RCC 7860 (cell line): Measurements from ENCODE around the gene OR52K2.
"Not testable (repeated sequence)": the region's sequence is repeated elsewhere in the genome, so short reads cannot be mapped to it uniquely, and the experiment has no call there.

Experiments
- DNase-seq: peaks from one replicate; pipeline ENCODE4 v3.0.0-alpha.2; 2015; ENCODE audit warnings: low spot score
- FAIRE-seq: peaks from 2 replicates; lab custom pipeline; 2012; peaks lifted over from hg19 to GRCh38; lab: Jason Lieb, UNC

Gene OR52K2

GRCh38 chr11:4448995-4449394 is at the start of gene OR52K2:
TSS of gene OR52K2 (plus strand) at chr11:4449295. CDS start at chr11:4449340, 45 bp downstream.
- no peak for DNase-seq
- no peak for FAIRE-seq

GRCh38 chr11:4406206-4406605 is 42.9 kb upstream of the OR52K2 start:
- not testable (repeated sequence) for DNase-seq, FAIRE-seq

GRCh38 chr11:4416306-4416705 is 32.8 kb upstream of the OR52K2 start:
- DNase-seq (no peak), FAIRE-seq (no peak)

DNA sequence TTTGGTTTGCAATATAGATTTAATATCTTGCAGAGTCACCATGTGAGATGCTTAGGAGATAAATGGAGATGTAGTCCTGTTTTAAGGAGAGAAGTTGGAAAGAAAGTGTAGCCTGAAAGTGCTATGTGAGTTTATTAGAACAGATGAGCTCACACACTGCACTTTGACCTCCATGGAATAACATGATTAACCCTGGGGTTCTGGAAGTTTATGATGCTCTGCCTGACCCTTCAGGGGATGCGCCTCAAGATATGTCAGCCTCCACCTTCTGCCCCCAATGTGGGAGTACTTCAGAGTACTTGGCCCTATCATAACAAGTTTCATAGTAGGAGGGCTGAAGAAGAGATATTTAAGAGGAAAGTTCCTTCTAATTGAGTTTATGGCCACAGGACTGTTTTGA is 32.3 kb upstream of the OR52K2 start:
- FAIRE-seq (no peak), DNase-seq (no peak)

- FAIRE-seq = no peak
Measured at GRCh38 chr11:4418403-4418802, 30.7 kb upstream of the OR52K2 start.

DNA sequence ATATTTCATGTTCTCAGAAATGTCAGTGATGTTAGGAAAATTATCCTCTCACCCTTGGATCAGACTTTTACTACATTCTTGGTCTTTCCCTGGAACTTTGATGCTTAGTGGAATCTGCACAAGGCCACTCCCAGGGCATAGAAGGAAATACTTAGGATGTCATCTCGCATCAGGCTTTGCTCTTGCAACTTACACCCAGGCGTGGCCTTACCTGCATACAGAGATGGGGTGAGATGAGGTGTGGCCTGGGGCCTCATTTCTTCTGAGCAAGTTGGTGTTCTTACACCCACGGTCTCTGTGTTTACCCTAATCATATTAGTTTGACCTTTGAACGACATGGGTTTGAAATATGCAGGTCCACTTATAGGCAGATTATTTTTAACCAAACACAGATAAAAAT is 19.0 kb upstream of the OR52K2 start:
- DNase-seq = no peak
- FAIRE-seq = no peak

More at GRCh38 chr11:4418403-4418802, 30.7 kb upstream of the OR52K2 start:
- no peak for DNase-seq

DNA sequence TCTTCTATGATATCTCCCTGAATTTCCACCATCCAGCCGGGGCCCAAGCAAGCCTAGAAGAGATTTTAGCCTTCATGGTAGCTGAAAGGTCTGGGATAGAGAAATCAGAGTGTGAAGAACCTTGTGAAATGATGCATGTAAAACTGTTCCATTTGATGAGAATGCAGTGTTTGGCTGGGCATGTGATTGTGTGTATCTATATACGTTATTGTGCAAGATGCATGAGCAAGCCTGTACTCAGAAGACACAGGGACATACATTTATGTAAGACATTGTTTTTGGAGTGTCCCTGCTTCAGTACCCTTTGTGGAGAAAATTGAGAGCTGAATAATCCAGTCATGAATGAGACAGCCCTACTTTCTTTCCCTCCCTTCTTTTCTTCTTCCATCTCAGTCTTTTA is 15.2 kb upstream of the OR52K2 start:
- no peak for FAIRE-seq

GRCh38 chr11:4436411-4436810 is 12.7 kb upstream of the OR52K2 start:
- DNase-seq (no peak), FAIRE-seq (no peak)

More for the DNA sequence above, 15.2 kb upstream of the OR52K2 start:
- no peak for DNase-seq

- FAIRE-seq = no peak
- DNase-seq = no peak
Measured at GRCh38 chr11:4441515-4441914, 7.6 kb upstream of the OR52K2 start.

GRCh38 chr11:4443232-4443891 is 5.7 kb upstream of the OR52K2 start:
- DNase-seq = no peak
- FAIRE-seq = no peak

DNA sequence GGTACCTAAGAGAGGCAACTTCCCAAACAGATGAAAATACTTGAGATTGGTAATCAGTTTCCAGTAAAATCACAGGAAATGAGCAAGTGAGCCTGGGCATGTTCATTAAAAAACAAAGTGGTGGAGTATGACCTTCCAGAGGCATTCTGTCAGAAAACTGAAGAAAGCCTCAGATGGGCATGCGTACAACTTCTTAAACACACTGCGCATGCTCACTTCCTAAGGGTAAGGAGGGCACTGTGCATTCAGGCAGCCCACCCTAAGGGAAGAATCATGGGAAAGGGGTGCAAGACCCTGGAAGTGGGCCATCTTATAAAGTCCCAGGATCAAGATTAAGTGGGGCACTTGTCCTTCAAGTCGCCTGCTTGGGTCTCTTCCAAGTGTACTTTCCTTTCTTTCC is 4.0 kb downstream of the OR52K2 start:
- DNase-seq (no peak), FAIRE-seq (no peak)

- no peak for FAIRE-seq
- no peak for DNase-seq
Measured at GRCh38 chr11:4454021-4454420, 4.9 kb downstream of the OR52K2 start.

- FAIRE-seq (no peak), DNase-seq (no peak)
Measured at GRCh38 chr11:4455419-4455818, 6.3 kb downstream of the OR52K2 start.

DNA sequence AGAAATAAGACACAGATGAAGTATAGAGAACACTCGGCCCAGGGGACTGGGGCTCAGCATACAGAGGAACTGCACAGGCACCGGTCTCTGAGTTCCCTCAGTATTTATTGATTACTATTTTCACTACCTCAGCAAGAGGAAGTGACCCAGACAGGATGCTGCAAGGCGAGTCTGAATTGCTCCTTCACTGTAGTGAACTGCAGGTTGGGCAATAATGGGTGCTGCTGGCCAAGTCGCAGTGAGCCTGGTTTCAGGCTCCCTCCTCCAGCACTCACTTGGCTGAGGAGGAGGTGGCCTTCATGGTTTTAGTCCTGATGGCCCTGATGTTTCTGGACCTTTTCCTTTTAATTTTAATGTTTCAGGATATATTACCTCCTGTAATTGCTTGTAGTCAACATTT is 10.4 kb downstream of the OR52K2 start:
- DNase-seq (no peak), FAIRE-seq (no peak)

DNA sequence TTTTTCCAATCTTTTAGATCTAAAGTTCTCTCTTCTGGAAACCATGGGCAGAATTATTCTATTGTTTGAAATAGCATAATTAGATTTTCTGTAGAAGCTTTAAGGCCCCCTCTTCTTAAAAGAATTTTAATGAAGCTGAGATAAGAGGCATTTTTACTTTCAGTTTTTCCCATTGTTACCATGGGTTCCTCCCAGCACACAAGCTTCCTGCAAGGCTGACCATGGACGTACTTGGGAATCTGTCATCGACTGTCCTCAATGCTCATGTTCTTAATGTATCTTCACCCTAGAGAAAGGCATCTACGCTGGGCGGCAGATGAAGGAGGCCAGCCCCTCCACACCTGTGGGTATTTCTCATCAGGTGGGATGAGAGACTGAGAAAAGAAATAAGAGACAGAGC is 11.1 kb downstream of the OR52K2 start:
- FAIRE-seq = no peak

GRCh38 chr11:4464216-4465159 is 15.4 kb downstream of the OR52K2 start:
- FAIRE-seq (no peak), DNase-seq (no peak)

More for the DNA sequence above, 11.1 kb downstream of the OR52K2 start:
- no peak for DNase-seq

GRCh38 chr11:4465407-4465806 is 16.3 kb downstream of the OR52K2 start:
- FAIRE-seq = no peak
- DNase-seq = no peak

DNA sequence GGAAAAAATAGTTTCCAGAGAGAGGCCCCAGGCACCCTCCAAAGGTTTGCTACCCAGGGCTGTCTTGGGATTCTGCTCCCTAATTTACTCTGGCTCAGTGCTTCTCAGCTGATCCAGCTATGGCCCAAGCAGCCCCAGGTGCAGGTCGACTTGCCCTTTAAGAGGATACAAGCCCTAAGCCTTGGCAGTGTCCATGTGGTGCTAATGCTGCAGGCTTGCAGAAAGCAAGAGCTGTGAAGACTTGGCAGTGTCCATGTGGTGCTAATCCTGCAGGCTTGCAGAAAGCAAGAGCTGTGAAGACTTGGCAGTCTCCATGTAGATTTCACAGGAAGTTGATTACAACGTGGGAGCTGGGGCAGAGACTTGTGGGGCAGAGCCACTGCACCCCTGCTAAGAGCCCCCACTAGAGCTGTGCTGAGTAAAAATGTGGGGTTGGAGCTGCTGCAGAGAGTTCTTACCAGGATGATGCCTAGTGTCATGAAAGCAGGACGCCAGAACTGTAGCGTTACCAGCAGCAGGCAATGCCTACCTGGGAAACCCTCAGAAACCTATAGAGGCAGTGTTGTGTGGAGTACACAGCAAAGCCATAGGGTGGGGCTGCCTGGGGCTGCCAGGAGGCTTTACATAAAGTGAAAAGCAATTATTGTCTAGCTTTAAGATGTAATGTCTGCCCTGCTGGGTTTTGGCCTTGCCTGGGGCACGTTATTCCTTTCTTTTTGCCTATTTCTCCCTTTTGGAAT is 17.2 kb downstream of the OR52K2 start:
- DNase-seq = no peak
- no peak for FAIRE-seq

DNA sequence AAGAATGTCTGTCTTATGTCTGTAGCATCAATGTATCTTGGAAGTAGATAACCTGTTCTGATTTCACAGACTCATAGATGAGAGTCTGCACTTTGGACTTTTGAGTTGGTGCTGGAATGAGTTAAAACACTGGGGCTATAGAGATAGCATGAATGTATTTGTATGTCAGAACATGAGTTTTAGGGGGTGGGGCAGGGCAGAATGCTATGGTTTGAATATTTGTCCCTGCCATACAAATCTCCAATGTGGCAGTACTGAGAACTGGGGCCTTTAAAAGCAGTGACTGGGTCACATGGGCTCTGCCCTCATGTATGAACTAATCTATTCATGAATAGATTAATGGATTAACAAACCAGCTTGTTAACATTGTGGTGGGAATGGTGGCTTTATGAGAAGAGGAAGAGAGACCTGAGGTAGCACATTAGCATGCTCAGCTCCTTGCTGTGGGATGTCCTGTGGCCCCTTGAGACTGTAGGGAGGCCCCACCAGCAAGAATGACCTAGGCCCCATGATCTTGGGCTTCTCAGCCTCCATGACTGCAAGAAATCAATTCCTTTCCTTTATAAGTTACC is 17.9 kb downstream of the OR52K2 start:
- DNase-seq (no peak), FAIRE-seq (no peak)

GRCh38 chr11:4467811-4468606 is 18.9 kb downstream of the OR52K2 start:
- no peak for FAIRE-seq

More at GRCh38 chr11:4467811-4468606, 18.9 kb downstream of the OR52K2 start:
- no peak for DNase-seq
